ENCODE measurements around the gene GSN. TPM values are rescaled to one million over a fixed set of nuclear protein-coding genes. Genes with fewer than 3 reads are reported as not detected.

Gene GSN
- total and polyA plus RNA-seq, 2 of the 13 experiments (the other 11 are each of a cell fraction or from before 2014, with no cell fraction given) = 294 to 307 TPM

DNA sequence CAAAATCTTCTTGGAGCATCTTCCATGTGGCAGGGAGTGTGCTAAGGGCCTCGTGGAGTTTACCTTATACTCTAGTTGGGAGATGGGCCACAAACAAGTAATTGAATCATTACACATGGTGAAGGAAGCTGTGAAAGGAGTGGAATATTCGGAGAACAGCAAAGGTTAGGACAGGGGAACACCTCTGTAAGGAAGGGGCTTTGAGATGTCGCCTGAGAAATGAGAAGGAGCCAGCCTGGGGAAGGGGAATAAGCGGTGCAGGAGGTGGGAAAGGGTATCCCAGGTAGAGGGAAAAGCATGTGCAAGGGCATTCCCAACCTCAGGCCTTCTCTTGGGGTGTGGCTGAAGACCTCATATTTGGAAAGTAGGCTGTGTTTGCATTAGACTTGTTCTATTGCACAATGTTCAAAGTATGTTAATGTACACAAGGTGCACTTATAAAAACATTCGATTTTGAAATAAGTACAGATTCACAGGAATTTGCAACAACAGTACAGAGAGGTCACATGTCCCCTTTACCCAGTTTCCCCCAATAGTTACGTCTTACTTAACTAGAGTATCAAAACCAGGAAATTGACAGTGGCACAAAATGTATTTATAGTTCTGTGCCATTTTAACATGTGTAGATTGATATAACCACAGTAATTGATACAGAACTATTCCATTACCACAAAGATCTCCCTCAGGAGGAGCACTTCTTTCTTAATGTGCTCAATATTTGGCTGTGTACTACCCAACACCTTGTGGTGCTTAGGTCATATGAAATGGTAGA lies 104.5 kb downstream of the GSN start (continued):
- TF ChIP-seq, protein P1, sequence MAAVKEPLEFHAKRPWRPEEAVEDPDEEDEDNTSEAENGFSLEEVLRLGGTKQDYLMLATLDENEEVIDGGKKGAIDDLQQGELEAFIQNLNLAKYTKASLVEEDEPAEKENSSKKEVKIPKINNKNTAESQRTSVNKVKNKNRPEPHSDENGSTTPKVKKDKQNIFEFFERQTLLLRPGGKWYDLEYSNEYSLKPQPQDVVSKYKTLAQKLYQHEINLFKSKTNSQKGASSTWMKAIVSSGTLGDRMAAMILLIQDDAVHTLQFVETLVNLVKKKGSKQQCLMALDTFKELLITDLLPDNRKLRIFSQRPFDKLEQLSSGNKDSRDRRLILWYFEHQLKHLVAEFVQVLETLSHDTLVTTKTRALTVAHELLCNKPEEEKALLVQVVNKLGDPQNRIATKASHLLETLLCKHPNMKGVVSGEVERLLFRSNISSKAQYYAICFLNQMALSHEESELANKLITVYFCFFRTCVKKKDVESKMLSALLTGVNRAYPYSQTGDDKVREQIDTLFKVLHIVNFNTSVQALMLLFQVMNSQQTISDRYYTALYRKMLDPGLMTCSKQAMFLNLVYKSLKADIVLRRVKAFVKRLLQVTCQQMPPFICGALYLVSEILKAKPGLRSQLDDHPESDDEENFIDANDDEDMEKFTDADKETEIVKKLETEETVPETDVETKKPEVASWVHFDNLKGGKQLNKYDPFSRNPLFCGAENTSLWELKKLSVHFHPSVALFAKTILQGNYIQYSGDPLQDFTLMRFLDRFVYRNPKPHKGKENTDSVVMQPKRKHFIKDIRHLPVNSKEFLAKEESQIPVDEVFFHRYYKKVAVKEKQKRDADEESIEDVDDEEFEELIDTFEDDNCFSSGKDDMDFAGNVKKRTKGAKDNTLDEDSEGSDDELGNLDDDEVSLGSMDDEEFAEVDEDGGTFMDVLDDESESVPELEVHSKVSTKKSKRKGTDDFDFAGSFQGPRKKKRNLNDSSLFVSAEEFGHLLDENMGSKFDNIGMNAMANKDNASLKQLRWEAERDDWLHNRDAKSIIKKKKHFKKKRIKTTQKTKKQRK (IDR thresholded peaks at IDR 0.05; ENCODE audit: low read length) = no peak
- TF ChIP-seq ZNF891 (CRISPR knock-in tag; IDR thresholded peaks at IDR 0.05) = no peak
- TF ChIP-seq, protein P2, sequence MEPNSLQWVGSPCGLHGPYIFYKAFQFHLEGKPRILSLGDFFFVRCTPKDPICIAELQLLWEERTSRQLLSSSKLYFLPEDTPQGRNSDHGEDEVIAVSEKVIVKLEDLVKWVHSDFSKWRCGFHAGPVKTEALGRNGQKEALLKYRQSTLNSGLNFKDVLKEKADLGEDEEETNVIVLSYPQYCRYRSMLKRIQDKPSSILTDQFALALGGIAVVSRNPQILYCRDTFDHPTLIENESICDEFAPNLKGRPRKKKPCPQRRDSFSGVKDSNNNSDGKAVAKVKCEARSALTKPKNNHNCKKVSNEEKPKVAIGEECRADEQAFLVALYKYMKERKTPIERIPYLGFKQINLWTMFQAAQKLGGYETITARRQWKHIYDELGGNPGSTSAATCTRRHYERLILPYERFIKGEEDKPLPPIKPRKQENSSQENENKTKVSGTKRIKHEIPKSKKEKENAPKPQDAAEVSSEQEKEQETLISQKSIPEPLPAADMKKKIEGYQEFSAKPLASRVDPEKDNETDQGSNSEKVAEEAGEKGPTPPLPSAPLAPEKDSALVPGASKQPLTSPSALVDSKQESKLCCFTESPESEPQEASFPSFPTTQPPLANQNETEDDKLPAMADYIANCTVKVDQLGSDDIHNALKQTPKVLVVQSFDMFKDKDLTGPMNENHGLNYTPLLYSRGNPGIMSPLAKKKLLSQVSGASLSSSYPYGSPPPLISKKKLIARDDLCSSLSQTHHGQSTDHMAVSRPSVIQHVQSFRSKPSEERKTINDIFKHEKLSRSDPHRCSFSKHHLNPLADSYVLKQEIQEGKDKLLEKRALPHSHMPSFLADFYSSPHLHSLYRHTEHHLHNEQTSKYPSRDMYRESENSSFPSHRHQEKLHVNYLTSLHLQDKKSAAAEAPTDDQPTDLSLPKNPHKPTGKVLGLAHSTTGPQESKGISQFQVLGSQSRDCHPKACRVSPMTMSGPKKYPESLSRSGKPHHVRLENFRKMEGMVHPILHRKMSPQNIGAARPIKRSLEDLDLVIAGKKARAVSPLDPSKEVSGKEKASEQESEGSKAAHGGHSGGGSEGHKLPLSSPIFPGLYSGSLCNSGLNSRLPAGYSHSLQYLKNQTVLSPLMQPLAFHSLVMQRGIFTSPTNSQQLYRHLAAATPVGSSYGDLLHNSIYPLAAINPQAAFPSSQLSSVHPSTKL (CRISPR knock-in tag; IDR thresholded peaks at IDR 0.05) = peak; percentile 93
- TF ChIP-seq FOXP1 (IDR thresholded peaks at IDR 0.05) = no peak
- peak; percentile 79; the same call in 1 of the 2 replicates for TF ChIP-seq FOXP1 (CRISPR knock-in tag; IDR thresholded peaks at IDR 0.05)
- no peak for TF ChIP-seq ZNF549 (CRISPR knock-in tag; IDR thresholded peaks at IDR 0.05)
- TF ChIP-seq HNRNPH1 (optimal IDR thresholded peaks at IDR 0.05; ENCODE audit: low read depth, low read length) = no peak
- TF ChIP-seq SRSF1 (optimal IDR thresholded peaks at IDR 0.05; ENCODE audit: low read depth, low read length) = no peak
- 0 out of 2 replicates have a peak, but pooled peaks have one; percentile 46 for TF ChIP-seq CSRNP1 (CRISPR knock-in tag; IDR thresholded peaks at IDR 0.05)
- 0 out of 2 replicates have a peak, but pooled peaks have one; percentile 14 for TF ChIP-seq UBTF (CRISPR knock-in tag; IDR thresholded peaks at IDR 0.05)
- no peak for TF ChIP-seq NONO (IDR thresholded peaks at IDR 0.05)
- peak; percentile 66; the same call in 1 of the 2 replicates for TF ChIP-seq NONO (CRISPR knock-in tag; conservative IDR thresholded peaks at IDR 0.05)
- TF ChIP-seq BRF2 (CRISPR knock-in tag; IDR thresholded peaks at IDR 0.05) = no peak
- TF ChIP-seq ZFX (CRISPR knock-in tag; IDR thresholded peaks at IDR 0.05; ENCODE audit: low read depth) = peak; percentile 63; the same call in 1 of the 2 replicates
- peak; percentile 62; the same call in 1 of the 2 replicates for TF ChIP-seq BRCA1 (CRISPR knock-in tag; IDR thresholded peaks at IDR 0.05)
- TF ChIP-seq PPARG (CRISPR knock-in tag; conservative IDR thresholded peaks at IDR 0.05) = peak; percentile 79
- TF ChIP-seq ZNF556 (CRISPR knock-in tag; IDR thresholded peaks at IDR 0.05; ENCODE audit: borderline replicate concordance) = peak; percentile 16; the same call in 1 of the 2 replicates

All from HepG2 (cell line).